ENCODE data around the gene ABCC12.

Gene ABCC12

DNA sequence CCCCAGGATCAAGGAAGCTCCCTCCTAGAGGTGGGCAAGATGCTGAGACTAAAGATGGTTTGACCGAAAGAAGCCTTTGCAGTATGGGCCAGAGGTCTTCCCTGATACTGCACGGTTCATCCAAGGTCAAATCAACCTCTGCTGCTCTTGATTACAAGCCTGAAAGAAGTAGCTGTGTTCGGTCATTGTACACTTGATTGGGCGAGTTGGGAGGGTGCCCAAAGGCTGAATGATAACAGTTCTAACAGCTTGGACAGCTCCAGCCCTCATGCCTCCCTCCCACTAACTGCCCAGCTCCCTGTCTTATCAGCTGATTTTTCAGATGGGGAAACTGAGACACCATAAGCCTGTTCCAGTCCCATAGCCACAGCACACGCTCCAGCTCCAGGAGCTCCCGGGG lies 42.8 kb downstream of the ABCC12 start:
- Histone ChIP-seq H3K27me3 (ENCODE audit: insufficient read depth, low read depth) (no peaks in the 10 kb centered on the region), H4K20me1 (ENCODE audit: insufficient read depth) (no peaks in the 10 kb centered on the region), H3K79me2 (ENCODE audit: insufficient read depth, low read depth) (no peaks in the 10 kb centered on the region), H3K27ac (no peak overlapping the region), H3K9ac (no peak overlapping the region), H2AFZ (ENCODE audit: low read depth) (no peak overlapping the region), H3K4me3 (IDR thresholded peaks at IDR 0.05; ENCODE audit: insufficient read depth, low read depth, low read length) (no peak overlapping the region), H3K4me2 (no peak overlapping the region), H3K4me1 (ENCODE audit: low read depth, poor library complexity, severe bottlenecking) (no peaks in the 10 kb centered on the region), H3K36me3 (ENCODE audit: insufficient read depth) (no peaks in the 10 kb centered on the region)
- TF ChIP-seq, protein P1, sequence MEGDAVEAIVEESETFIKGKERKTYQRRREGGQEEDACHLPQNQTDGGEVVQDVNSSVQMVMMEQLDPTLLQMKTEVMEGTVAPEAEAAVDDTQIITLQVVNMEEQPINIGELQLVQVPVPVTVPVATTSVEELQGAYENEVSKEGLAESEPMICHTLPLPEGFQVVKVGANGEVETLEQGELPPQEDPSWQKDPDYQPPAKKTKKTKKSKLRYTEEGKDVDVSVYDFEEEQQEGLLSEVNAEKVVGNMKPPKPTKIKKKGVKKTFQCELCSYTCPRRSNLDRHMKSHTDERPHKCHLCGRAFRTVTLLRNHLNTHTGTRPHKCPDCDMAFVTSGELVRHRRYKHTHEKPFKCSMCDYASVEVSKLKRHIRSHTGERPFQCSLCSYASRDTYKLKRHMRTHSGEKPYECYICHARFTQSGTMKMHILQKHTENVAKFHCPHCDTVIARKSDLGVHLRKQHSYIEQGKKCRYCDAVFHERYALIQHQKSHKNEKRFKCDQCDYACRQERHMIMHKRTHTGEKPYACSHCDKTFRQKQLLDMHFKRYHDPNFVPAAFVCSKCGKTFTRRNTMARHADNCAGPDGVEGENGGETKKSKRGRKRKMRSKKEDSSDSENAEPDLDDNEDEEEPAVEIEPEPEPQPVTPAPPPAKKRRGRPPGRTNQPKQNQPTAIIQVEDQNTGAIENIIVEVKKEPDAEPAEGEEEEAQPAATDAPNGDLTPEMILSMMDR (conservative IDR thresholded peaks at IDR 0.05; ENCODE audit: low read depth, low read length): no peak

DNA sequence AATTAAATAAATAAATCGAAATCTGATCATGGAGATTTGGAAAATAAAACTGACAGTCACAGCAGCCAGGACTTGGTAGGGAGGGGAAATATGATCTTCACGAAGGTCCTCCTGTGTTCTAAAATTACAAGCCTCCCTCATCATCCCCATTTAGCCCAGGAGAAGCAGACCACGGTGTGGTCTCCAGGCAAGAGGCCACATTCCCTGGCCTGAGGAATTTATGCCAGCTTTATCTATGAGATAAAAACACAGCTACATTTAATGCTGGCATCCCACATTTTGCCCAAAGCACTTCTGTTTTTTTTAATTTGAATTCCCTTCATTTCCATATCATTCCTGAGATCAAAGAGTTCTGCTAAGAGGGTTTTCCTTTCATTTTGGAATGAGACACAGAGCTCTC lies 43.2 kb downstream of the ABCC12 start:
- Histone ChIP-seq H3K79me2 (ENCODE audit: insufficient read depth, low read depth) (no peaks in the 10 kb centered on the region), H3K4me1 (ENCODE audit: low read depth, poor library complexity, severe bottlenecking) (no peaks in the 10 kb centered on the region), H3K4me2 (no peak overlapping the region), H3K9ac (no peak overlapping the region), H3K36me3 (ENCODE audit: insufficient read depth) (no peaks in the 10 kb centered on the region), H2AFZ (ENCODE audit: low read depth) (no peak overlapping the region), H3K27ac (no peak overlapping the region), H3K4me3 (IDR thresholded peaks at IDR 0.05; ENCODE audit: insufficient read depth, low read depth, low read length) (no peak overlapping the region), H3K27me3 (ENCODE audit: insufficient read depth, low read depth) (no peaks in the 10 kb centered on the region), H4K20me1 (ENCODE audit: insufficient read depth) (no peaks in the 10 kb centered on the region)
- TF ChIP-seq, protein P1 (conservative IDR thresholded peaks at IDR 0.05; ENCODE audit: low read depth, low read length): no peak

- no peak overlapping the region for H2AFZ ChIP-seq (ENCODE audit: low read depth)
- no peaks in the 10 kb centered on the region for H4K20me1 ChIP-seq (ENCODE audit: insufficient read depth)
- no peaks in the 10 kb centered on the region for H3K36me3 ChIP-seq (ENCODE audit: insufficient read depth)
- no peaks in the 10 kb centered on the region for H3K4me1 ChIP-seq (ENCODE audit: low read depth, poor library complexity, severe bottlenecking)
- H3K4me3 ChIP-seq (IDR thresholded peaks at IDR 0.05; ENCODE audit: insufficient read depth, low read depth, low read length): no peak overlapping the region
- no peak overlapping the region for H3K4me2 ChIP-seq
- H3K27me3 ChIP-seq (ENCODE audit: insufficient read depth, low read depth): no peaks in the 10 kb centered on the region
- no peak overlapping the region for H3K27ac ChIP-seq
- TF ChIP-seq, protein P1 (conservative IDR thresholded peaks at IDR 0.05; ENCODE audit: low read depth, low read length): no peak
- no peak overlapping the region for H3K9ac ChIP-seq
- no peaks in the 10 kb centered on the region for H3K79me2 ChIP-seq (ENCODE audit: insufficient read depth, low read depth)
Observed at GRCh38 chr16:48110982-48111381, 44.8 kb downstream of the ABCC12 start.

- Histone ChIP-seq H3K27ac (no peak overlapping the region), H3K79me2 (ENCODE audit: insufficient read depth, low read depth) (no peaks in the 10 kb centered on the region), H3K4me1 (ENCODE audit: low read depth, poor library complexity, severe bottlenecking) (no peaks in the 10 kb centered on the region), H4K20me1 (ENCODE audit: insufficient read depth) (no peaks in the 10 kb centered on the region), H3K27me3 (ENCODE audit: insufficient read depth, low read depth) (no peaks in the 10 kb centered on the region), H2AFZ (ENCODE audit: low read depth) (no peak overlapping the region), H3K4me2 (no peak overlapping the region), H3K4me3 (IDR thresholded peaks at IDR 0.05; ENCODE audit: insufficient read depth, low read depth, low read length) (no peak overlapping the region), H3K9ac (no peak overlapping the region), H3K36me3 (ENCODE audit: insufficient read depth) (no peaks in the 10 kb centered on the region)
- TF ChIP-seq, protein P1 (conservative IDR thresholded peaks at IDR 0.05; ENCODE audit: low read depth, low read length): no peak
Observed at GRCh38 chr16:48110000-48110399, 45.8 kb downstream of the ABCC12 start.
